SU-DHL-6 (cell line): ENCODE measurements around the gene TEAD1.

ENCODE experiments used
- EZH2phosphoT487 ChIP-seq: fragments of 200-600 bp; sonication (generic), shearing (Covaris generic); conservative IDR thresholded peaks from 2 replicates; pipeline ENCODE4 v1.6.1; 2018; ENCODE audit warnings: mild to moderate bottlenecking, antibody characterized with exemption, low read length, moderate library complexity, mixed read lengths
- TF ChIP-seq, protein P1 (sequence below): fragments of 200-600 bp; sonication (generic); IDR thresholded peaks from one replicate; pipeline ENCODE4 v1.5.1; 2017; ENCODE audit warnings: antibody characterized with exemption, mild to moderate bottlenecking, low read length, moderate library complexity; ENCODE audit not compliant: insufficient read depth, poor library complexity, severe bottlenecking

DNA sequence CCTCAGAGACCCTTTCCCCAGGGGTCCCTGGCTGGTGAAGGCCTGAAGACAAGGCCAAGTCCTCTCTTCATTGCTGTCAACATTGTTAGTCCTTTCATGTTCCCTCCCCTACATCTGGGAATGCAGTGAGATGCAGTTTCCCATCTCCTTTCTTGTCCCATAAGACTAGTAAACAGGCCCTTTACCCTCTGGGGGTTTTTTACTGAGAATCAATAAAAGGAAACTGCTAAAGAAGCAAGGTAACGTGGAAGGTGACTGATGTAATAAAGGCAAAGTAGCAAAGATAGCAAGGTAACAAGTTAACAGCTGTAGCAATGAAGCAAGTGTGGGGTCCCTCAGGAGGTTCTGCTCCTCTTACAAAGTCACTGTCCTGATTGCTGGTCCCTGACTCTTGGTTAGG lies 37.3 kb downstream of the TEAD1 start:
- TF ChIP-seq, protein P1, sequence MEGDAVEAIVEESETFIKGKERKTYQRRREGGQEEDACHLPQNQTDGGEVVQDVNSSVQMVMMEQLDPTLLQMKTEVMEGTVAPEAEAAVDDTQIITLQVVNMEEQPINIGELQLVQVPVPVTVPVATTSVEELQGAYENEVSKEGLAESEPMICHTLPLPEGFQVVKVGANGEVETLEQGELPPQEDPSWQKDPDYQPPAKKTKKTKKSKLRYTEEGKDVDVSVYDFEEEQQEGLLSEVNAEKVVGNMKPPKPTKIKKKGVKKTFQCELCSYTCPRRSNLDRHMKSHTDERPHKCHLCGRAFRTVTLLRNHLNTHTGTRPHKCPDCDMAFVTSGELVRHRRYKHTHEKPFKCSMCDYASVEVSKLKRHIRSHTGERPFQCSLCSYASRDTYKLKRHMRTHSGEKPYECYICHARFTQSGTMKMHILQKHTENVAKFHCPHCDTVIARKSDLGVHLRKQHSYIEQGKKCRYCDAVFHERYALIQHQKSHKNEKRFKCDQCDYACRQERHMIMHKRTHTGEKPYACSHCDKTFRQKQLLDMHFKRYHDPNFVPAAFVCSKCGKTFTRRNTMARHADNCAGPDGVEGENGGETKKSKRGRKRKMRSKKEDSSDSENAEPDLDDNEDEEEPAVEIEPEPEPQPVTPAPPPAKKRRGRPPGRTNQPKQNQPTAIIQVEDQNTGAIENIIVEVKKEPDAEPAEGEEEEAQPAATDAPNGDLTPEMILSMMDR, result no peak
- no peak for TF ChIP-seq EZH2phosphoT487
